ENCODE results near the gene TMEM260. TPM values are rescaled to one million over a fixed set of nuclear protein-coding genes. Genes with fewer than 3 reads are reported as not detected.
"Not testable (repeated sequence)": the region's sequence is repeated elsewhere in the genome, so short reads cannot be mapped to it uniquely, and the experiment has no call there.

TMEM260 gene
- total RNA-seq, 2 experiments from 2014 or later = 8.7 to 8.8 TPM

DNA sequence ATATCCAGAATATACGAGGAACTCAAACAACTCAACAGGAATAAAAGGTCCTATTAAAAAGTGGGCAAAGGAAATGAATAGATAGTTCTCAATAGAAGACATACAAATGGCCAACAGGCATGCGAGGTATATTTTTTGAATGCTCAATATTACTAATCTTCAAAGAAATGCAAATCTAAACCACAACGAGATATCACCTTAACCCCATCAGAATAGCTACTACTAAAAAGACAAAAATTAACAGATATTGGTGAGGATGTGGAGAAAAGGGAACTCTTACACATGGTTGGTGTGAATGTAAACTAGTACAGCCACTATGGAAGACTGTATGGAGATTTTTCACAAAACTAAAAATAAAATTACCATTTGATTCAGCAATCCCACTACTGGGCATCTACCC is 99.2 kb downstream of the TMEM260 start:
- H3K27me3 Mint-ChIP-seq = no peaks in the 10 kb centered on the region
- peaks cover 3% of the 10 kb centered on the region for H3K9me3 Mint-ChIP-seq
- H3K4me3 Mint-ChIP-seq = no peak overlapping the region
- DNase-seq = no peak
- H3K27ac Mint-ChIP-seq = no peak overlapping the region
- H3K36me3 Mint-ChIP-seq = no peaks in the 10 kb centered on the region
- no peaks in the 10 kb centered on the region for H3K4me1 Mint-ChIP-seq

GRCh38 chr14:56686416-56686815 is 106.8 kb downstream of the TMEM260 start:
- Mint-ChIP-seq H3K4me3 (no peak overlapping the region), H3K27ac (no peak overlapping the region), H3K4me1 (no peaks in the 10 kb centered on the region), H3K9me3 (no peaks in the 10 kb centered on the region), H3K27me3 (no peaks in the 10 kb centered on the region), H3K36me3 (no peaks in the 10 kb centered on the region)
- no peak for DNase-seq

DNA sequence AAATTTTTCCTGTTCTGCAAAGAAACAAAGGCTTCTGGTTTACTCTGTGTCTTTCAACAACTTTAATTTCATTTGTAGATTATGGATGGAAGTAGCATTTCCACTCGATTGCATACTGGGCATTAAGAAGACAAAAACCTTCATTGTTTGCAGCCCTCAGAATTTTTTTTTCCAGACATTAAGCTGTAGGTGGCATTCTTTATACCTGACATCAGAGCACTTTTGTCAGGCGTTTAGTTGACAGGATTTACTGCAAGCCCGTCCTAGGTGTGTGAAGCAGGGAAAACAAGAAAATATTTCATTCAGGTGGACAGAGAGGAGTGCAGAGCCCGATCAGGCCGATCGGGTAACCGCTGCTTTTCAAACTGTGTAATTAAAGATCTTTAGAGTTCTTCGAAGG is 107.5 kb downstream of the TMEM260 start:
- DNase-seq = no peak
- Mint-ChIP-seq H3K9me3 (no peaks in the 10 kb centered on the region), H3K4me3 (no peak overlapping the region), H3K36me3 (no peaks in the 10 kb centered on the region), H3K4me1 (no peaks in the 10 kb centered on the region), H3K27ac (no peak overlapping the region), H3K27me3 (no peaks in the 10 kb centered on the region)

- H3K27ac Mint-ChIP-seq = no peak overlapping the region
- H3K4me1 Mint-ChIP-seq = no peaks in the 10 kb centered on the region
These were observed 115.0 kb downstream of the TMEM260 start for GRCh38 chr14:56694609-56695008.

GRCh38 chr14:56695216-56695615 is 115.6 kb downstream of the TMEM260 start:
- H3K4me3 Mint-ChIP-seq, H3K36me3 Mint-ChIP-seq, DNase-seq, H3K4me1 Mint-ChIP-seq, H3K9me3 Mint-ChIP-seq, H3K27ac Mint-ChIP-seq: not testable (repeated sequence)
- H3K27me3 Mint-ChIP-seq = peaks cover 18% of the 10 kb centered on the region

More at GRCh38 chr14:56694609-56695008, 115.0 kb downstream of the TMEM260 start:
- no peak for DNase-seq
- Mint-ChIP-seq H3K27me3 (peaks cover 15% of the 10 kb centered on the region), H3K36me3 (no peaks in the 10 kb centered on the region), H3K9me3 (no peaks in the 10 kb centered on the region), H3K4me3 (no peak overlapping the region)

Other genes with a start within 250 kb of the TMEM260 start
- not detected for gene OTX2, start 230.7 kb downstream of the TMEM260 start, total RNA-seq